ENCODE data around the gene TNS1. TPM values are rescaled to one million over a fixed set of nuclear protein-coding genes. Genes with fewer than 3 reads are reported as not detected.

TNS1 gene
- polyA plus RNA-seq, 3 donors, result 0.26 to 1.6 (median 1.5) TPM

- Mint-ChIP-seq H3K4me1 (peaks cover 11% of the 10 kb centered on the region), H3K27ac (peak overlapping the region in 1 of 7 donors; percentile 79), H3K27me3 (ENCODE audit: low read depth in 3 of 3) (peaks cover 0 to 7% (median 1%) of the 10 kb centered on the region in 3 donors), H3K36me3 (peaks cover 13 to 19% of the 10 kb centered on the region in 2 donors), H3K9me3 (no peaks in the 10 kb centered on the region), H3K4me3 (no peak overlapping the region)
- Histone ChIP-seq H2AFZ (ENCODE audit: insufficient read depth, low read depth, low read length, poor library complexity, severe bottlenecking) (no peak overlapping the region), H3K9ac (ENCODE audit: insufficient read depth, low read length, poor library complexity, severe bottlenecking) (no peak overlapping the region), H3K36me3 (replicated peaks in 1 of 2; ENCODE audit: control insufficient read depth in 1 of 2, insufficient read depth in 2 of 2, low read length in 2 of 2) (peaks cover 0 to 11% of the 10 kb centered on the region in 2 donors), H3K27me3 (ENCODE audit: control insufficient read depth in 2 of 2, insufficient read depth in 2 of 2, low read length in 2 of 2) (no peaks in the 10 kb centered on the region), H4K20me1 (ENCODE audit: insufficient read depth, low read length) (no peaks in the 10 kb centered on the region), H3K4me3 (replicated peaks in 1 of 3; ENCODE audit: low read depth in 2 of 3, low read length in 3 of 3) (no peak overlapping the region), H3K79me2 (ENCODE audit: insufficient read depth, low read length) (no peaks in the 10 kb centered on the region), H3K27ac (ENCODE audit: low read depth in 1 of 2, low read length in 2 of 2) (no peak overlapping the region), H3K4me2 (replicated peaks; ENCODE audit: extremely low read depth, low read length, poor library complexity, severe bottlenecking) (no peak overlapping the region), H3K9me3 (replicated peaks in 1 of 2; ENCODE audit: control insufficient read depth in 1 of 2, insufficient read depth in 1 of 2, low read length in 2 of 2) (no peaks in the 10 kb centered on the region), H3K4me1 (ENCODE audit: control insufficient read depth in 1 of 2, insufficient read depth in 2 of 2, low read length in 2 of 2) (peaks cover 8 to 10% of the 10 kb centered on the region in 2 donors)
- DNase-seq, result no peak
- no peak for TF ChIP-seq CTCF (IDR thresholded peaks at IDR 0.05)
- whole genome bisulfite sequencing (ENCODE audit: insufficient coverage), result 93% methylated on average over 3 of the region's 4 CpGs
- intact Hi-C loops (cut with micrococcal nuclease), result no loop called here
Observed at GRCh38 chr2:217820904-217821303, 181.9 kb downstream of the TNS1 start.

GRCh38 chr2:217820091-217820819 lies 182.5 kb downstream of the TNS1 start:
- no peak overlapping the region for H3K27ac ChIP-seq (ENCODE audit: low read depth in 1 of 2, low read length in 2 of 2)
- no peak overlapping the region for H3K4me3 ChIP-seq (replicated peaks in 1 of 3; ENCODE audit: low read depth in 2 of 3, low read length in 3 of 3)
- 91% methylated on average over 5 of the region's 7 CpGs for WGBS (ENCODE audit: insufficient coverage)
- no peaks in the 10 kb centered on the region for H3K9me3 Mint-ChIP-seq
- DNase-seq, result no peak
- H3K36me3 Mint-ChIP-seq, result peaks cover 13 to 25% of the 10 kb centered on the region in 2 donors
- peaks cover 8 to 11% of the 10 kb centered on the region in 2 donors for H3K4me1 ChIP-seq (ENCODE audit: control insufficient read depth in 1 of 2, insufficient read depth in 2 of 2, low read length in 2 of 2)
- H3K27me3 Mint-ChIP-seq (ENCODE audit: low read depth in 3 of 3), result peaks cover 0 to 7% (median 1%) of the 10 kb centered on the region in 3 donors
- no peak overlapping the region for H2AFZ ChIP-seq (ENCODE audit: insufficient read depth, low read depth, low read length, poor library complexity, severe bottlenecking)
- no peaks in the 10 kb centered on the region for H3K9me3 ChIP-seq (replicated peaks in 1 of 2; ENCODE audit: control insufficient read depth in 1 of 2, insufficient read depth in 1 of 2, low read length in 2 of 2)
- H3K79me2 ChIP-seq (ENCODE audit: insufficient read depth, low read length), result no peaks in the 10 kb centered on the region
- intact Hi-C loops (cut with micrococcal nuclease), result no loop called here
- peaks cover 13% of the 10 kb centered on the region for H3K4me1 Mint-ChIP-seq
- H3K9ac ChIP-seq (ENCODE audit: insufficient read depth, low read length, poor library complexity, severe bottlenecking), result no peak overlapping the region
- no peaks in the 10 kb centered on the region for H4K20me1 ChIP-seq (ENCODE audit: insufficient read depth, low read length)
- peaks cover 0 to 11% of the 10 kb centered on the region in 2 donors for H3K36me3 ChIP-seq (replicated peaks in 1 of 2; ENCODE audit: control insufficient read depth in 1 of 2, insufficient read depth in 2 of 2, low read length in 2 of 2)
- no peak overlapping the region for H3K4me3 Mint-ChIP-seq
- H3K27me3 ChIP-seq (ENCODE audit: control insufficient read depth in 2 of 2, insufficient read depth in 2 of 2, low read length in 2 of 2), result no peaks in the 10 kb centered on the region
- no peak overlapping the region for H3K27ac Mint-ChIP-seq
- H3K4me2 ChIP-seq (replicated peaks; ENCODE audit: extremely low read depth, low read length, poor library complexity, severe bottlenecking), result no peak overlapping the region
- TF ChIP-seq CTCF (IDR thresholded peaks at IDR 0.05), result no peak

Measured in CD14-positive monocyte (primary cell).